GM23248 (cell line): ENCODE data around the gene NR4A1. TPM values are rescaled to one million over a fixed set of nuclear protein-coding genes. Genes with fewer than 3 reads are reported as not detected.
"Not testable (repeated sequence)": the region's sequence is repeated elsewhere in the genome, so short reads cannot be mapped to it uniquely, and the experiment has no call there.

Source experiments
- DNase-seq: peaks from one replicate; pipeline ENCODE4 v3.0.0-alpha.2; 2015
- H2AFZ ChIP-seq: fragments of 200-600 bp; sonication (generic); 2 replicates; pipeline ENCODE4 v1.6.1; 2016; ENCODE audit warnings: antibody characterized with exemption
- H3F3A ChIP-seq: fragments of 200-600 bp; sonication (generic); 2 replicates; pipeline ENCODE4 v1.6.1; 2016; ENCODE audit warnings: mild to moderate bottlenecking, antibody characterized with exemption, mixed run types; ENCODE audit not compliant: insufficient read depth
- H3K27ac ChIP-seq: fragments of 200-600 bp; sonication (generic); 2 replicates; pipeline ENCODE4 v1.5.1; 2016; ENCODE audit warnings: mild to moderate bottlenecking
- H3K27me3 ChIP-seq: fragments of 200-600 bp; sonication (generic); replicated peaks from 2 replicates; pipeline ENCODE4 v1.6.1; 2016; ENCODE audit warnings: mild to moderate bottlenecking; ENCODE audit not compliant: insufficient read depth
- H3K36me3 ChIP-seq: fragments of 200-600 bp; sonication (generic); 2 replicates; pipeline ENCODE4 v1.6.1; 2016; ENCODE audit warnings: low read depth, mild to moderate bottlenecking
- H3K4me1 ChIP-seq: fragments of 200-600 bp; sonication (generic); 2 replicates; pipeline ENCODE4 v1.6.1; 2016; ENCODE audit warnings: mild to moderate bottlenecking; ENCODE audit not compliant: insufficient read depth
- H3K4me2 ChIP-seq: fragments of 200-600 bp; sonication (generic); one replicate; pipeline ENCODE4 v1.6.1; 2016; ENCODE audit warnings: mild to moderate bottlenecking; ENCODE audit not compliant: unreplicated experiment
- H3K4me3 ChIP-seq: fragments of 200-600 bp; sonication (generic); 2 replicates; pipeline ENCODE4 v1.5.1; 2016; ENCODE audit warnings: mild to moderate bottlenecking
- H3K79me2 ChIP-seq: fragments of 200-600 bp; sonication (generic); 2 replicates; pipeline ENCODE4 v1.6.1; 2016; ENCODE audit warnings: mild to moderate bottlenecking; ENCODE audit not compliant: insufficient read depth
- H3K9ac ChIP-seq: fragments of 200-600 bp; sonication (generic); 2 replicates; pipeline ENCODE4 v1.6.1; 2016; ENCODE audit warnings: mild to moderate bottlenecking
- H3K9me2 ChIP-seq: fragments of 200-600 bp; sonication (generic); 2 replicates; pipeline ENCODE4 v1.6.1; 2016; ENCODE audit warnings: mixed run types, mild to moderate bottlenecking, moderate library complexity; ENCODE audit not compliant: insufficient read depth
- H3K9me3 ChIP-seq: fragments of 200-600 bp; sonication (generic); one replicate; pipeline ENCODE4 v1.6.1; 2017; ENCODE audit warnings: low read depth
- H4K20me1 ChIP-seq: fragments of 200-600 bp; sonication (generic); 2 replicates; pipeline ENCODE4 v1.6.0; 2016; ENCODE audit not compliant: insufficient read depth
- EZH2 ChIP-seq: fragments of 200-600 bp; sonication (generic); IDR thresholded peaks from 2 replicates; pipeline ENCODE4 v1.6.1; 2018; ENCODE audit warnings: antibody characterized with exemption, mild to moderate bottlenecking; ENCODE audit not compliant: insufficient read depth, poor library complexity, severe bottlenecking
- EZH2phosphoT487 ChIP-seq: fragments of 200-600 bp; sonication (generic); IDR thresholded peaks from 2 replicates; pipeline ENCODE4 v1.6.1; 2018; ENCODE audit warnings: antibody characterized with exemption, moderate library complexity, mild to moderate bottlenecking, low read depth; ENCODE audit not compliant: insufficient read depth
- WGBS, 2 experiments: methylation state at CpG; one replicate each; pipeline ENCODE4 v1.1.6; 2015 to 2017; ENCODE audit warnings: low lambda C conversion rate in 2 of 2, low coverage in 1 of 2; ENCODE audit errors: missing lambda C conversion rate in 2 of 2; 5-methylcytosine and 5-hydroxymethylcytosine counted together
- in situ Hi-C: fragments of 300-500 bp; cut with MboI; formaldehyde crosslinking; loops from 2 replicates; pipeline ENCODE4 v1.15.0; 2020
- polyA plus RNA-seq: library from polyadenylated mRNA; unstranded; fragments of >200 nt; fragmentation: Nextera tagmentation; extraction: Ambion mirVana; gene quantifications from 2 replicates; pipeline ENCODE4 v1.2.1, GENCODE V29; 2016
- total RNA-seq: library from RNA; depleted of rRNA; stranded (reverse); fragments of >200 nt; shearing (Covaris generic); gene quantifications from 2 replicates; pipeline ENCODE4 v1.2.3, GENCODE V29; 2014; rRNA removed

NR4A1 gene
- total and polyA plus RNA-seq, 2 experiments from 2014 or later = 11.1 to 13.1 TPM

DNA sequence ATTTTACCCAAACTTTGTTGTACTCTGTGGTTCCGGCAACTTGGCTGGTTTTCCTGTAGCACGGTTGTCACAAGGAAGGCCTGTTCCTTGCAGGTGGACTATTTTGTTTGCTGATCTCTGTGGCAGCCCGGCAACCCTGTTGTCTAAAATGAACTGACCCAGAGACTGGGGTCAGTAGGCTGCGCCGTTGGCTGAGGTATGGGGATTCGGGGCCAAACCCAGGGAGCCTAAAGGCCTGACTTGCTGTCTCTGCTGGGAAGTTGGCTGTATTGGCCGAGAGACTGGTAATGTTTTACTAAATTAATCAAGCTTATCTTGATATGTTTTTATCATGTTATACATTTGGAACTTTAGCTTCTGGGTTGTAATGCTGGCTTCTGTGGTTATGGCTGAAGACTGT, 42.1 kb downstream of the NR4A1 start:
- no peak overlapping the region for H3K4me3 ChIP-seq
- in situ Hi-C loops = no loop called here
- H3K9me2 ChIP-seq = no peaks in the 10 kb centered on the region
- no peak for DNase-seq
- no peaks in the 10 kb centered on the region for H3K36me3 ChIP-seq
- H3K9ac ChIP-seq = no peak overlapping the region
- no peak overlapping the region for H3K4me2 ChIP-seq
- no peaks in the 10 kb centered on the region for H3K4me1 ChIP-seq
- no peaks in the 10 kb centered on the region for H4K20me1 ChIP-seq
- H3K27ac ChIP-seq = no peak overlapping the region
- H3K27me3 ChIP-seq = peaks cover 8% of the 10 kb centered on the region
- TF ChIP-seq EZH2phosphoT487 = no peak
- no peak for TF ChIP-seq EZH2
- WGBS, 2 experiments = 78 to 80% methylated on average over 7 of the region's 7 CpGs
- no peak overlapping the region for H2AFZ ChIP-seq
- no peaks in the 10 kb centered on the region for H3K79me2 ChIP-seq
- no peaks in the 10 kb centered on the region for H3K9me3 ChIP-seq
- H3F3A ChIP-seq = no peaks in the 10 kb centered on the region

DNA sequence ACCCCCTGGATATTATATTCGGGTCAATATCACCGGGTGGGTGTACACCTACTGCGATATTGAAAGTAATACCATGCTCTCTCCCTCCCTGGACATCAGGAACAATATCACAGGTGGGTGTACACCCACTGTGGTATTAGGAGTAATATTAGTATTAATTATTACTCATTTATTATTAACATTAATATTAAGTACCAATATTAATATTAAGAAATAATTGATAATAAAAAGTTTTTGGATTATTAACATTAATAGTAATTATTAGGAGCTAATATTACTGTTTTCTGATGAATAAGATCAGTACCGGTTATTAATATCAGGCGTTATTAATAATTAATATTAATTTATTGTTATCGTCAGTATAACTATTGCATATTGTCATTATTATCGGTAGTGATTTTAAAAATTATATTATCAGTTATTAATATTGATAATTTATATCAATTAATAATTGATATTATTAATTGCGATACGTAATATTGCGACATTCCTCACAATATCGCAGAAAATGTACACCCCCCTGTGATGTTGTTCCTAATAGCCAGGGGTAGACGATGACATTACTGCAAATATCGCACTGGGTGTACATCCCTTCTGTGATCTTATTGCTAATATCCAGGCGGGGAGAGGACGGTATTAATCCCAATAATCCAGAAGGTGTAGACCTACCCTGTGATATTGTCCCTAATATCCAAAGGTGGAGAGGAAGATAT, 45.2 kb downstream of the NR4A1 start:
- H4K20me1 ChIP-seq = no peaks in the 10 kb centered on the region
- in situ Hi-C loops = no loop called here
- H3K9me2 ChIP-seq = no peaks in the 10 kb centered on the region
- WGBS, 2 experiments = 80% methylated on average over 15 of the region's 15 CpGs
- no peaks in the 10 kb centered on the region for H3K79me2 ChIP-seq
- TF ChIP-seq EZH2phosphoT487 (no peak), EZH2 (no peak)
- H3K4me3 ChIP-seq = no peak overlapping the region
- H3K9ac ChIP-seq = no peak overlapping the region
- no peaks in the 10 kb centered on the region for H3K36me3 ChIP-seq
- peaks cover 8% of the 10 kb centered on the region for H3K27me3 ChIP-seq
- no peaks in the 10 kb centered on the region for H3K4me1 ChIP-seq
- H3K9me3 ChIP-seq = no peaks in the 10 kb centered on the region
- H3F3A ChIP-seq = no peaks in the 10 kb centered on the region
- H3K4me2 ChIP-seq = no peak overlapping the region
- no peak for DNase-seq
- no peak overlapping the region for H2AFZ ChIP-seq
- H3K27ac ChIP-seq = no peak overlapping the region

DNA sequence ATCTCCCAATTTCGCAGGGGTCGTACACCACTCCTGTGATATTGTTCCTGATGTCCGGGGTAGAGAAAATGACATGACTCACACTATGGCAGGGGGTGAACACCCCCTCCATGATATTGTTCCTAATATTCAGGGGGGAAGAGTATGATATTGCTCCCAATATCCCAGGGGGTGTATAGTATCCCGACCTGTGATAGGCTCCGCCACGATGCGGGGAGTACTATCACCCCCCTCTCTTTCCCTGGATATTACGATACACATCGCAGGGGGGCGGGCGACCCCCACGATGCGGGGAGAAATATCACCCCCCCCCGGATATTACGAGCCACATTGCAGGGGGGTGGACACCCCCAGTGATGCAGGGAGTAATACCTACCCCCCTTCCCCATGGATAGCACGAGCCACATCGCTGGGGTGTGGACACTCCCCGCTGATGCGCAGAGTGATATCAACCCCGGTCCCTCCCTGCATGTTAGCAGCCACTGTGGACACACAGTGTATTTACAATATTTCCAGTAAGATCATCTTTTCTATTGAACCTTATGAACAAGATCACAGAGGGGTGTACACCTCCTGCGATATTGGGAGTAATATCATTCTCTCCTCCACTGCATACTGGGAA, 45.9 kb downstream of the NR4A1 start:
- 74% methylated on average over 19 to 21 of the region's 21 CpGs for WGBS, 2 experiments
- H3K9ac ChIP-seq = no peak overlapping the region
- no peak overlapping the region for H3K4me3 ChIP-seq
- TF ChIP-seq EZH2phosphoT487 = no peak
- no peak for TF ChIP-seq EZH2
- no peaks in the 10 kb centered on the region for H3K9me3 ChIP-seq
- H3K27ac ChIP-seq = no peak overlapping the region
- H3F3A ChIP-seq = no peaks in the 10 kb centered on the region
- no peak overlapping the region for H2AFZ ChIP-seq
- no peaks in the 10 kb centered on the region for H3K36me3 ChIP-seq
- in situ Hi-C loops = no loop called here
- H4K20me1 ChIP-seq = no peaks in the 10 kb centered on the region
- H3K4me1 ChIP-seq = no peaks in the 10 kb centered on the region
- H3K79me2 ChIP-seq = no peaks in the 10 kb centered on the region
- peaks cover 3% of the 10 kb centered on the region for H3K27me3 ChIP-seq
- no peak for DNase-seq
- no peaks in the 10 kb centered on the region for H3K9me2 ChIP-seq
- no peak overlapping the region for H3K4me2 ChIP-seq

DNA sequence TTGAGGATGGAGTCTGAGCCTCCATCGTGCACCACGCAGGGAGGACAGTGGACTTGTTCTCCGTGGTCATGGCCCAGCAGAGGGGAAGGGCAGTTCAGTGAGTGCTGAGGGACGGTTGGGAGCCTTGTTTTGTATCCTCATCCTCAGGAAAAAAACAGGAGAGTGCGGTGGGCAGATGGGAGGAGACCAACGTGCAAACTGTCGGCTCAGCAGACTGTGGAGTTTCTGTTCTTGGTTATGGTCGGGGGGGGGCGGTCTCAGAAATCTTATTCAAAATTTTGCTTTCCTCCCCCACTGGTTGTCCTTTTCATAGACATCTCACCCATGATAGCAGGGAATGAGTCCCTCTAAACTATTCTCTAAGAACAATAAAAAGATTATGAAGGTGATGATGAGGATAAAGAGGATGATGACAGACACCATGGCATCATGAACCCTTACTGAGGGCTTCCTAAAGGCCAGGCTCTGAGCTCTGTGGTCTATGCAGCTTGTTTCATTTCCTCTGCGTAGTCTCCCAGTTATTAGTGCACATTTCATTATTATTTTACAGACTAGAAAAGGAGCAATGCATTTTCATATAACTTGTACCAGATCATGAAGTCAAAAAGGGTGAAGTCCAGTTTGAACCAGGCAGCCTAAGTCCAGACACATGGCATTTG, 53.3 kb downstream of the NR4A1 start:
- DNase-seq, H2AFZ ChIP-seq, H4K20me1 ChIP-seq, H3K4me1 ChIP-seq, H3K9ac ChIP-seq, H3K27me3 ChIP-seq, H3K27ac ChIP-seq, H3K79me2 ChIP-seq, H3K36me3 ChIP-seq, H3K9me2 ChIP-seq, H3K4me3 ChIP-seq, in situ Hi-C loops, H3K9me3 ChIP-seq, H3F3A ChIP-seq, H3K4me2 ChIP-seq: not testable (repeated sequence)
- 69% methylated on average over 10 of the region's 10 CpGs for WGBS, 2 experiments

Other genes with a start within 250 kb of the NR4A1 start
- 0.32 and 0.76 TPM in 2 replicates for gene FIGNL2, start 202.7 kb upstream of the NR4A1 start, total RNA-seq
- 0.13 and 0.23 TPM in 2 replicates for gene FIGNL2, start 202.7 kb upstream of the NR4A1 start, polyA plus RNA-seq
- gene ANKRD33, start 163.3 kb upstream of the NR4A1 start, total RNA-seq = not detected in 2 replicates
- not detected in 2 replicates for gene ANKRD33, start 163.3 kb upstream of the NR4A1 start, polyA plus RNA-seq
- 67.4 and 114 TPM in 2 replicates for gene ACVRL1, start 143.9 kb upstream of the NR4A1 start, total RNA-seq
- 18.9 and 19.1 TPM in 2 replicates for gene ACVRL1, start 143.9 kb upstream of the NR4A1 start, polyA plus RNA-seq
- gene ACVR1B, start 99.7 kb upstream of the NR4A1 start, total RNA-seq = 16.4 and 17.0 TPM in 2 replicates
- gene ACVR1B, start 99.7 kb upstream of the NR4A1 start, polyA plus RNA-seq = 2.8 and 3.1 TPM in 2 replicates
- gene TAMALIN, start 44.5 kb upstream of the NR4A1 start, total RNA-seq = 2.2 and 5.9 TPM in 2 replicates
- gene TAMALIN, start 44.5 kb upstream of the NR4A1 start, polyA plus RNA-seq = not detected in 2 replicates
- gene ATG101, start 18.5 kb downstream of the NR4A1 start, total RNA-seq = 113 and 139 TPM in 2 replicates
- gene ATG101, start 18.5 kb downstream of the NR4A1 start, polyA plus RNA-seq = 77.3 and 77.9 TPM in 2 replicates
- gene SMIM41, start 28.3 kb downstream of the NR4A1 start, total RNA-seq = not detected in 2 replicates
- not detected in 2 replicates for gene SMIM41, start 28.3 kb downstream of the NR4A1 start, polyA plus RNA-seq
- 0.38 and 0.65 TPM in 2 replicates for gene KRT80, start 140.6 kb downstream of the NR4A1 start, total RNA-seq
- gene KRT80, start 140.6 kb downstream of the NR4A1 start, polyA plus RNA-seq = 1.3 TPM in 2 replicates
- gene KRT7, start 181.8 kb downstream of the NR4A1 start, total RNA-seq = 5.7 and 11.0 TPM in 2 replicates
- gene KRT7, start 181.8 kb downstream of the NR4A1 start, polyA plus RNA-seq = 14.4 and 17.4 TPM in 2 replicates
- gene KRT86, start 223.2 kb downstream of the NR4A1 start, total RNA-seq = 0.11 TPM in 1 of 2 replicates, not detected in the other
- 0.16 and 0.27 TPM in 2 replicates for gene KRT86, start 223.2 kb downstream of the NR4A1 start, polyA plus RNA-seq
- gene KRT81, start 240.1 kb downstream of the NR4A1 start, total RNA-seq = 0.11 TPM in 1 of 2 replicates, not detected in the other
- gene KRT81, start 240.1 kb downstream of the NR4A1 start, polyA plus RNA-seq = 0.34 and 0.95 TPM in 2 replicates